ENCODE results near the gene GPATCH3.

DNA sequence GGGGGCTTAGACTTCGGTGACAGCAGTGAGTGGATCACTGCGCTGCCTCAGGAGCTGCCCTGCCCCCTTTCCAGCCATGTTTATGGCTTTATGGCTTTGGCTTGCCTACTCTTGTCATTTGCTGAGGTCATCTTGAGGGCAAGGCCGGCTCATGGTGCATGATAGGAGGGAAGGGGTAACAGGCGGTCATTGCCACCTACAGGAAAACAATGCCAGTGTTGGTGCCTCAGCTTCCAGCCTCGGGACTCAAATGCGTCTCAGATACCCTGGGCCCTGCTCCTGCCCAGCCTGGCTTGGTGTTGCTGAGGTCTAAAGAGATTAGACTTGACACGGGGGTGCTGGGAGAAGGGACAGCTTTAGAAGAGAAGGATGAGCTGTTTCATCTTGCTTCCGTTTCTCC lies 45.5 kb upstream of the GPATCH3 start:
- TF ChIP-seq, protein P1, sequence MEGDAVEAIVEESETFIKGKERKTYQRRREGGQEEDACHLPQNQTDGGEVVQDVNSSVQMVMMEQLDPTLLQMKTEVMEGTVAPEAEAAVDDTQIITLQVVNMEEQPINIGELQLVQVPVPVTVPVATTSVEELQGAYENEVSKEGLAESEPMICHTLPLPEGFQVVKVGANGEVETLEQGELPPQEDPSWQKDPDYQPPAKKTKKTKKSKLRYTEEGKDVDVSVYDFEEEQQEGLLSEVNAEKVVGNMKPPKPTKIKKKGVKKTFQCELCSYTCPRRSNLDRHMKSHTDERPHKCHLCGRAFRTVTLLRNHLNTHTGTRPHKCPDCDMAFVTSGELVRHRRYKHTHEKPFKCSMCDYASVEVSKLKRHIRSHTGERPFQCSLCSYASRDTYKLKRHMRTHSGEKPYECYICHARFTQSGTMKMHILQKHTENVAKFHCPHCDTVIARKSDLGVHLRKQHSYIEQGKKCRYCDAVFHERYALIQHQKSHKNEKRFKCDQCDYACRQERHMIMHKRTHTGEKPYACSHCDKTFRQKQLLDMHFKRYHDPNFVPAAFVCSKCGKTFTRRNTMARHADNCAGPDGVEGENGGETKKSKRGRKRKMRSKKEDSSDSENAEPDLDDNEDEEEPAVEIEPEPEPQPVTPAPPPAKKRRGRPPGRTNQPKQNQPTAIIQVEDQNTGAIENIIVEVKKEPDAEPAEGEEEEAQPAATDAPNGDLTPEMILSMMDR (IDR thresholded peaks at IDR 0.05): no peak
- TF ChIP-seq POLR2A (IDR thresholded peaks at IDR 0.05): no peak

Data from prostate gland (tissue), 2 donors.